HG03175 (cell line): ENCODE data around the gene SLC19A1.

Source experiments
- ATAC-seq: cut with Tn5 transposase; IDR thresholded peaks from one replicate; pipeline ENCODE4 v1.9.1; 2021; ENCODE audit warnings: mild to moderate bottlenecking, moderate library complexity; ENCODE audit not compliant: unreplicated experiment

Gene SLC19A1

DNA sequence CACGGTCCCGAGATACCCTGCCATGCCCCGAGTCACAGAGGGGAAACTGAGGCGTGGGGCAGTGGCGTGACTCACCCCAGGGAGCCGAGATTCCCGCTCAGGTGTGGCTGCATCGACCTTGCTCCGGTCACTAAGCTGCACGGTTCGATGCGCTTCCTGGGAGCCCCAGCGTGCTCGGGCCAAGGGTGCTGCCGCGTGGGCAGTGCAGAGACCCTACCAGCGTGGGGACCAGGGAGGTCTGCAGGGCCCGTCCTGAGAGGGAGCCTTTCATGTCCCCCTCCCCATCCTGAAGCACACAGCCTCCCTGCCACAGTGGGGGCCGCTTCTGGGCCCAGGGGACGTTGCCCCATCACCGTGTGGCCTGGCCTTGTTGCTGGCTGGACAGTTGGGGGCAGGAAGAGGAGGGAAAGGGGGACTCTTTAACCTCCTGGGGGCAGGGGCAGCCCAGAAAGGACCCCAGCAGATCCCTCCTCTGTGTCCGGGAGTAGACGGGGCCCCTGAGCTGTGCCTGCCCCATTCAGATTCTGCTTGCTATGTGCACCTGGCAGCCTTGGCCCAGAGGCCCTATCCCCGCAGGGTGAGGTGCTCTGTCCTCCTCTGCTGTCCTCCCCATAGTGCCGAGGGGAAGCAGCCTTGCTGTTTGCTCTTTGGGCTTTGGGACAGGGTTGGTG, 84.9 kb downstream of the SLC19A1 start:
- no peak for ATAC-seq

DNA sequence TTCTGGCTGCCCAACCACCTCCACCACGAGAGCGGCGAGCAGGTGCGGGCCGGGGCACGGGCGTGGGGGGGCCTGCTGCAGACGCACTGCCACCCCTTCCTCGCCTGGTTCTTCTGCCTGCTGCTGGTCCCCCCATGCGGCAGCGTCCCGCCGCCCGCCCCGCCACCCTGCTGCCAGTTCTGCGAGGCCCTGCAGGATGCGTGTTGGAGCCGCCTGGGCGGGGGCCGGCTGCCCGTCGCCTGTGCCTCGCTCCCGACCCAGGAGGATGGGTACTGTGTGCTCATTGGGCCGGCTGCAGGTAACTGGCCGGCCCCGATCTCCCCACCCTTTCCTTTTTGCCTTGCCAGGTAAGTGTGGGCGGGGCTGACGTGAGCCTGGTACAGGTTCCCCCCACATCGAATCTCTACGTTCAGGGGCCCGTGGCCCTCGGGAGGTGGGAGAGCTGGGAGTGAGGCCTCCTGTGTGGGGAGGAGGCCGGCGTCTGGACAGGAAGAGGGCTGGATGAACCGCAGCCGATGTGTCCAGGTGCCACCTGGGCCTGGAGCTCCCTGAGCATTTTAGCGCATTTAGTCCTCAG, 85.6 kb downstream of the SLC19A1 start:
- no peak for ATAC-seq

DNA sequence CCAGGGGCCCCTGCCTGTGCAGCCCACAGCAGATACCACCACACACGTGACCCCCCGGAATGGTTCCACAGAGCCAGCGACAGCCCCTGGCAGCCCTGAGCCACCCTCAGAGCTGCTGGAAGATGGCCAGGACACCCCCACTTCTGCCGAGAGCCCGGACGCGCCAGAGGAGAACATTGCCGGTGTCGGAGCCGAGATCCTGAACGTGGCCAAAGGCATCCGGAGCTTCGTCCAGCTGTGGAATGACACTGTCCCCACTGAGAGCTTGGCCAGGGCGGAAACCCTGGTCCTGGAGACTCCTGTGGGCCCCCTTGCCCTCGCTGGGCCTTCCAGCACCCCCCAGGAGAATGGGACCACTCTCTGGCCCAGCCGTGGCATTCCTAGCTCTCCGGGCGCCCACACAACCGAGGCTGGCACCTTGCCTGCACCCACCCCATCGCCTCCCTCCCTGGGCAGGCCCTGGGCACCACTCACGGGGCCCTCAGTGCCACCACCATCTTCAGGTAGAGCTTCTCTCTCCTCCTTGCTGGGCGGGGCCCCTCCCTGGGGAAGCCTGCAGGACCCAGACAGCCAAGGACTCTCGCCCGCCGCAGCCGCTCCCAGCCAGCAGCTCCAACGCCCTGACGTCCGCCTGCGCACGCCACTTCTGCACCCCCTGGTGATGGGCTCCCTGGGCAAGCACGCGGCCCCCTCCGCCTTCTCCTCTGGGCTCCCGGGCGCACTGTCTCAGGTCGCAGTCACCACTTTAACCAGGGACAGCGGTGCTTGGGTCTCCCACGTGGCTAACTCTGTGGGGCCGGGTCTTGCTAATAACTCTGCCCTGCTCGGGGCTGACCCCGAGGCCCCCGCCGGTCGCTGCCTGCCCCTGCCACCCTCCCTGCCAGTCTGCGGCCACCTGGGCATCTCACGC, 86.3 kb downstream of the SLC19A1 start:
- ATAC-seq, result no peak

DNA sequence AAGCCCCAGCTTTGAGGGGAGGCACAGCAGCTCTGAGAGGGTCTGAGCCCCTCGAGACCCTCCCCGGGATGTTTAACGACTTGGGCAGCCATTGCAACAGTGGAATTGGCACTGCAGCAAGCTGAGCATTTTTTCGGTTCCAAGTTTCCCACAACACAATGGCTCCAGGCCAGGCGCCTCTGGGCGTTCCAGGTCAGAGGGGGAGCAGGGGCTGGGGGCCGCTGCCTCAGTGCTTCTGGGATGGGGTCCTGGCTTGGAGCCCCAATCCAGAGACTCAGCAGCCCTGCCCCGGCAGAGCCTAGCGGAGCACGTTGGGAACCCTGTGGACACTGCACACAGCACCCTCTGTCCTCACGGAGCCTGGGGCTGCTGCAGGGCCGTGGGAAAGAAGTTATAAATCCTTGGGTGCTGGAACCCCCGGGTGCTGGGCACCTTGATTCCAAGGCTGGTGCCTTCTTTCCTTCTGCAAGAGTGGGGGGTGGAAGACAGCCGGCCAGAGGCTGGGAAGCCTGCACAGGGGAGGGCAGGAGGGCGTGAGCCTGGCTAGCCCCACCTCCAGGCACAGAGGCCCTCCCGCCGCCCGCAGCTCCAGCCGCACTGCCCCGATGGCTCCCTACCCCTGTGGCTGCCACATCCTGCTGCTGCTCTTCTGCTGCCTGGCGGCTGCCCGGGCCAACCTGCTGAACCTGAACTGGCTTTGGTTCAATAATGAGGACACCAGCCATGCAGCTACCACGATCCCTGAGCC, 87.1 kb downstream of the SLC19A1 start:
- ATAC-seq, result no peak

DNA sequence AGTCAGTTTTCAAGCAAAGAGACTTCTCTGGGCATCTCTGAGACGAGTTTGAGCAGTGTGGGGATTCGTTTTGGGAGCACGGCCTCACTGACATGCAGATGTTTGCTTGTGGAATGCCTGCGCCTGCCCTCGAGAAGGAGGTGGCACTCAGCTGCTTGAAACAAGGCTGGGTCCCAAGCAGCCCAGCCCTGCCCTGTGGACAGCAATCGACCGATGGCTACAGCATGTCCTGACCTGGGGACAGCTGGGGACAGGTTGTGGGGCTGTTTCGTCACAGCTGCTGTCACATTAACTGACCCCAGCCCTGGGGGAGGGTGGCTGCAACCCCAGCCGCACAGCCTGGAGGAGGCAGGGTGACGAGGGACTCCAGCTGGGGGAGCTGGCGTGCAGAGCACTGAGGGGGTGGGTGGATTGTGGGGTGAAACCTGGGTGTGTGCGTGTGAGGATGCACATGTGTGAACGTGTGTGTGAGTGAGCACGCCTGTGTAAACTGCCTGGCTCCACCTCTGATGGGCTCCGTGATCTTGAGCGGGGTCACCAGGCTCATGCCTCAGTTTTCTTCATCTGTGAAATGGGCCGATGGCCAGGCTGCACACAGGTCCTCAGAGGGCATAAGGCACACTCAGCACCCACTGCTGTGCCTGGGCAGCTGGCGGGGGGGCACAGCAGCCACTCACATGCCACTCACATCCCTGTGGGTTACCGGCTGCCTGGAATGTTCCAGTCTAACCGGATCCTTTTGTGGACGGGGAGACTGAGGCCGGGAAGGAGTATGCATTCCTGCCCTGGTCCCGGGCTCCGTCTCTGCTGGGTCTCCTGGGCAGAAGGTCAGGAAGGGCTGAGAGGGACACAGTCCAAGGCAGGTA, 87.9 kb downstream of the SLC19A1 start:
- no peak for ATAC-seq

DNA sequence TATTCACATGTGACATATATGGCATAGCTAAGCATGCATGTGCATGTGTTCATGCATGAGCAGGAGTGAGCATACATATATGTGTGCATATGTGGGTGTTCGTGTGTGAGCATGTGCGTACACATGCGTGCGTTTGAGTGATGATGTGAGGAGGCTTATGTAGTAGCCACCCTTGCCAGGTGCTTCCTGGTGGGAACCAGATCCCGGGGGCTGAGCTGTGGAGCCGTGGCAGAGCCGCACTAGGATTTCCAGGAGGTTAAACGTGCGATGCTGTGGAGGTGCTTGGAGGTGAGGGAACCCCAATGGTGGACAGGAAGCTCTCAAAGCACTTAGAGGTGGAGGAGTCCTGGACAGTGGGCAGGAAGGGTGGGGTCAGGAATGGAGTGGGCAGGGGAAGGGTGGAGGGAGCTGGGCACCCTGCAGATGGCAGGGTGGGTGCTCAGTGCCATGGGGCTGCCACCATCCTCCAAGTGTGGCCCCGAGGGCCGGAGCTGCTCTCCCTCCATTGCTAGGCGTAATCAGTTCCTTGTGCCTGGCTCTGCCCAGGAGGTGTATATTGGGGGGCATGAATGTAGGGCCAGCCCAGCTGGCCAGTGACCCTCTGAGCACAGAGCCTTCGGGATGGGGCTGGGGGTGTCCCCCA, 88.8 kb downstream of the SLC19A1 start:
- no peak for ATAC-seq

DNA sequence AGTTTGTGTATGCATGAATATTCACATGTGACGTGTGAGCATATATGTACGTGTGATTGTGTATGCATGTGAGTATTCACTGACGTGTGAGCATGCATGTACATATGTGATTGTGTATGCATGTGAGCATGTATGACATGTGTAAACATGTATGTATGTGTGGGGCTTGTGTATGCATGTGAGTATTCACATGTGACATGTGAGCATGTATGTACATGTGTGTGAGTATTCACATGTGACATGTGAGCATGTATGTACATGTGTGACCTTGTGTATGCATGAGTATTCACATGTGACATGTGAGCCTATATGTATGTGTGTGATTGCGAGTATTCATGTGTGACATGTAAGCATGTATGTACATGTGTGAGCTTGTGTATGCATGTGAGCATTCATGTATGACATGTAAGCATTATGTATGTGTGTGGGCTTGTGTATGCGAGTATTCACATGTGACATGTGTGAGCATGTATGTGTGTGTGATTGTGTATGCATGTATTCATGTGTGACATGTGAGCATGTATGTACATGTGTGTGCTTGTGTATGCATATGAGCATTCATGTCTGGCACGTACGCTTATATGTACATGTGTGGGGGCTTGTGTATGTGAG, 89.4 kb downstream of the SLC19A1 start:
- ATAC-seq, result no peak

DNA sequence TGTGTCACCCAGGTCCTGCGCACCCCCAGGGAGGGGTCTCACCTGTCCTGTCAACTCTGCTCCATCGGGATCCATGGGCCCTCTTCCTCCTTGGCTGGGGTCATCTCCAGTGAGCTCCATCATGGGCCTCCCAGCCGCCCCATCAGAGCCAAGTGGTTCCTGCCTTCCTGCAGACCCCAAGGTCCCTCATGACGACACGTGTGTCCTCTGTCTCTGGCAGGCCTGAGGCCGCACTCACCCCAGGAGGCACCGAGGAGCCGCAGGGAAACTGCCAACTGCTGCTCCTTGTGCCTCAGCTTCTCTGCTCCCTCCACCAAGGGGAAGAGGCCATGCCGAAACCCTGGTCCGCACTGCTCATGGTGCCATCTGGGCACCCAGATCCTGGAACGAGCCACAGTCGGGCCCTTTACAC, 90.5 kb downstream of the SLC19A1 start:
- ATAC-seq, result no peak

DNA sequence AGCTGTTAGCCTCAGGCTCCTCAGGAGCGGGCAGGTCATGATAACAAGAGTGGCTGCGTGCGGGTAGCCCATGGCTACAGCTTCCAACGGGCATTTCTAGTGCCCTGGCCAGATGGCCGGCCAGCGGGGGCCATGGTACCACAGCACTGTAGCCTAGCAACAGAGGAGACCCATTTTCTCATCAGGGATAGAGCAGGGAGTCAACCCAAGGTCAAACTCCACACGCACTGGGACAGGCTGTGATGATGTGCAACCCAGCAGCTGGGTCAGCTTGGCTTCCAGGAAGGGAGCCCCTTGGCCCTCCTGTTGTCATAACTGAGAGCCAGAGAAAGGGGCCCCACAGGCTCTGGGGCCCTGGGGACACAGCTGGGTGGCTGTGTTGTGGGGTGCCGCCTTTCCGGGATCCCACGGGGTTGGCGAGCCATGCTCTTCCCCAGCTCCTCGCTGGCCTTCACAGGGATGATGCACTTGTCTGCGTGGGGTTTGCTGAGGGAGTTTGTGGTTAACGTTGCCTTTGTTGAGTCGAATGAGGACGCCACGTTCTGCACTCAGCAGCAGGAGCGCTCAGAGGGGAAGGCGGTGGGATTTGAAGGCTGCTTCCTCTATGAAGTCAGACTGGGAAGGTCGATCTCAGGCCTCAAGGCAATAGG, 91.0 kb downstream of the SLC19A1 start:
- no peak for ATAC-seq

DNA sequence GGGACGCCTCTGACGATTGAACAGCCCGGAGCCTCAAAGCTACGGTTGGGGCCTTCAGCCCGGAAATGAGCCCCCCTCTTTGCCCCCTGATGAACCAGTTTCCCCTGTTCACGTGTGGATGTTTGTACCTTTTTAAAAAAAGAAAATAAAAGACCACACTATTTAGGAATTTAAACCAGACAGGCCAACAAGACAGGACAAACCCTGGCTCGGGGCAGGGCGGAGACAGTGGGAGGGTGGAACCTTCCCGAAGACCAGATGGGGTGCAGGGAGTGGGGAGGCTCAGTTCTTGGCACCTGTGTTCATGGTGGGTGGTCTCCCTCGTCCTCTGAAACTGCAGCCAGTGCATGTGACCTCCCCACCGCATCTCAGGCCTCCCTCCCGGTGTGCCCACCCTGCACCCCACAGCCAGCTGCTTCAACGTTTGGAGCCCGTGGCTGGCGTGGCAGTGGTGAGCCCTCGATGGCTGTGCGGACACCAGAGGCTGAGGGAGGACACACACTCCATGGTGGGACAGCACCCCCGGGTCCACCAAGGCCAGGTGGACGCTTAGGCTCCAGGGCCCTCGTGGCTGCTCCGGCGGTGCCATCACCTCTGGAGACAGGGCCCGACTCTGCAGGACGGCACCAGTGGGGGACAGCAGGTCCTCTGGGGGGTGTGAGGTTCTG, 91.7 kb downstream of the SLC19A1 start:
- no peak for ATAC-seq

DNA sequence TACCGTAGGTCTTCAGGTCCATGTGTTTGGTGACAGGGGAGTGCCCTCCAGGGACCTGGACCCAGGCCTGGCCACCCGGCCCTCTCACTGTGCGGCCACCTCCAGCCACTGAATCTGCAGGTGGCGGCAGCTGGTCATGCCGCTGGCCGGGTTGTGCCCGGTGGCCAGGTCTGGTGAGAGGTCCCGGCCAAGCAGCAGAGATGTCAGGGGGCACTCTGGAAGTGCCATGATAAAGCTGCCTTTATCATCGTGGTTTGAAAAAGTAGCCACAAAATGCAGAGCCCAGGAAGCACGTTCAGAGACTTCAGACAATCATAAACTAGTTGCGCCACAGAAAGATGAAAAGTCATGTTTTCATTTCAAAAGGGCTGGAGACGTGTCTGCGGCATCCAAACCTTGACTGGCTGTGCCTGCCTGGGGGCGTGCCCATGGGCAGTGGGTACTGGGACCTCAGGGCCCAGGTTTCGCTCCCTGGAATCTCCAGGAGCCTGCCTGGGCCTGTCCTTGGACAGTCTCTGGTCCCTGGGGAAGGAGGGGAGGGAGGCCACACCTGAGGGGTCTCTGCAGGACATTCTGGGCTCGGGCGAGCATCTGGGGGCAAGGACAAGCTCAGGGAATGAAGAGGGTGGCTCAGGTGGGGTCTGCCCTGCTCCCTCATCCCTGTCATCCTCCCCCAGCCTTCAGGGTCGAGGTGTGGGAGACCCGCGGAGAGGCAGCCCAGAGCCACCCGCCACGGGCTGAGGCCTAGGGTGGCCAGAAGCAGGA, 92.4 kb downstream of the SLC19A1 start:
- no peak for ATAC-seq

DNA sequence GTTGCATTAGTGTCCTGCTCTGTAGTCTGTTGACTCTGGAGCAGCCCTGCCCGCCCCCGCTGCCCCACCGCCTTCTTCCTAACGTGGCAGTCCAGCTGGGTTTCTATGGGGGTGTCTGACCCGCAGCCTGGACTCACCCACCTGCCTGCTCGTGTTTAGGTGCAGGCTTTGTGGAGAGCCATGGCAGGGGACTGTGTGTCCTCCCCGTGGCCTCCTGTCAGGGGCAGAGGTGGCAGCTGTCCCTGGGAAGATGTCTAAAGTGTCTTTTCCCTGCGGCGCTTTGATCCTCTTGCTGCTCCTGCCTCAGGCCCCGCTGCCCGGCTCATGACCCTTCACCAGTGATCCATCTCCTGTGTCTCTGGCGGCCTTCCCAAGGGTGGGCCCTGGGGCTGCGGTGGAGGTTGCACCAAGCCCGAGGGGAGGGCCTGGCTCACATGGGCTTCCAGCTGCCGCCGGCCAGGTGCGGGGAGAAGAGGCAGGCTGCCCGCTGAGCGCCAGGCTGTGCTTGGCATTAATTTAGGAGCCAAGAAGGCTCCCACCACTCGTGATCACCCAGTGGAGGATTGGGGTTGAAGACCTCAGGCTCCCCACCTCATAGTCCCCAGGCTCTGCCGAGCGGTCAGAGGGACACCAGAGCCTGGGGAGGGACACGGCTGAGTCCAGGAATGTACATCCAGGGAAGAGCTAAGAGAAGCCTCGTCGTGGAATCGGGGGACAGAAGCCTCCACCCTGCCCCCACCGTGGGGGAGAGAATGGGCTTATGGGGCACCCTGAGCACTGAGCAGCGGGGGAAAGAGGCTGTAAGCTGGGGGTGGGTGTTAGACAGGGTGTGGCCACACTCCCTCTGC, 93.2 kb downstream of the SLC19A1 start:
- ATAC-seq, result no peak

DNA sequence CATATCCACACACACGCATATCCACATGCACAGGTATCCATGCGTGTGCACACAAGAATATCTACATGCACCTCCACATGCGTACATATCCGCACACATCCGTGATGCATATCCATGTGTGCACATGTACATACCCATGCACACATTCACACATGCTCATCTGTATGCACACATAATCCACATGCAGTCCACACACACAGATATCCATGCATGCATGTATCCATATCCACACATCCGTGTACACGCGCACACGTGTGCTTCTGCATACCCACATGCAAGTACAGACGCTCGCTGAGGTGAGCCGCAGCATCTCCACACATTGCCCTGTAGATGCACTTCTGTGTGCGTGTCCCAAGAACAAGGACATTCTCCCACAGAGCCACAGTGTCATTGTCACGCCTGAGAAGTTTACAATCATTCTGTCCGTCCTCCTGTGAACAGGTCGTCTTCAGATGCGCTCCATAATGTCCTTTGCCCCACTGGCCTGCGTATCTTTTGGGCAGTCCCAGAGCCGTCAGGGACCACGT, 93.9 kb downstream of the SLC19A1 start:
- ATAC-seq, result no peak
